ENCODE results near the gene DNLZ.

DNLZ gene

GRCh38 chr9:136331030-136331429 lies 32.5 kb downstream of the DNLZ start:
- no peak for TF ChIP-seq CTCF (conservative IDR thresholded peaks at IDR 0.05; ENCODE audit: control insufficient read depth, insufficient read depth, low read depth, low read length)
- DNase-seq (ENCODE audit: low read depth): no peak
- H3K4me3 ChIP-seq (ENCODE audit: control insufficient read depth, low read depth, low read length): no peak overlapping the region

- no peak for DNase-seq (ENCODE audit: low read depth)
- H3K4me3 ChIP-seq (ENCODE audit: control insufficient read depth, low read depth, low read length): no peak overlapping the region
- TF ChIP-seq CTCF (conservative IDR thresholded peaks at IDR 0.05; ENCODE audit: control insufficient read depth, insufficient read depth, low read depth, low read length): no peak
Observed at GRCh38 chr9:136330406-136330990, 33.0 kb downstream of the DNLZ start.

- H3K4me3 ChIP-seq (ENCODE audit: control insufficient read depth, low read depth, low read length): peak overlapping the region; percentile 77
- TF ChIP-seq CTCF (conservative IDR thresholded peaks at IDR 0.05; ENCODE audit: control insufficient read depth, insufficient read depth, low read depth, low read length): no peak
- no peak for DNase-seq (ENCODE audit: low read depth)
Observed at GRCh38 chr9:136329636-136330405, 33.7 kb downstream of the DNLZ start.

- H3K4me3 ChIP-seq (ENCODE audit: control insufficient read depth, low read depth, low read length): peak overlapping the region; percentile 77
Observed at GRCh38 chr9:136329211-136329627, 34.3 kb downstream of the DNLZ start.

GRCh38 chr9:136328622-136329041 lies 34.9 kb downstream of the DNLZ start:
- no peak for TF ChIP-seq CTCF (conservative IDR thresholded peaks at IDR 0.05; ENCODE audit: control insufficient read depth, insufficient read depth, low read depth, low read length)
- peak overlapping the region; percentile 77 for H3K4me3 ChIP-seq (ENCODE audit: control insufficient read depth, low read depth, low read length)
- peak; percentile 54 for DNase-seq (ENCODE audit: low read depth)

More at GRCh38 chr9:136329211-136329627, 34.3 kb downstream of the DNLZ start:
- no peak for DNase-seq (ENCODE audit: low read depth)
- no peak for TF ChIP-seq CTCF (conservative IDR thresholded peaks at IDR 0.05; ENCODE audit: control insufficient read depth, insufficient read depth, low read depth, low read length)

- no peak for TF ChIP-seq CTCF (conservative IDR thresholded peaks at IDR 0.05; ENCODE audit: control insufficient read depth, insufficient read depth, low read depth, low read length)
- no peak for DNase-seq (ENCODE audit: low read depth)
- H3K4me3 ChIP-seq (ENCODE audit: control insufficient read depth, low read depth, low read length): peak overlapping the region; percentile 77
Observed at GRCh38 chr9:136328011-136328621, 35.4 kb downstream of the DNLZ start.
